ENCODE results near the gene TIMM21.

DNA sequence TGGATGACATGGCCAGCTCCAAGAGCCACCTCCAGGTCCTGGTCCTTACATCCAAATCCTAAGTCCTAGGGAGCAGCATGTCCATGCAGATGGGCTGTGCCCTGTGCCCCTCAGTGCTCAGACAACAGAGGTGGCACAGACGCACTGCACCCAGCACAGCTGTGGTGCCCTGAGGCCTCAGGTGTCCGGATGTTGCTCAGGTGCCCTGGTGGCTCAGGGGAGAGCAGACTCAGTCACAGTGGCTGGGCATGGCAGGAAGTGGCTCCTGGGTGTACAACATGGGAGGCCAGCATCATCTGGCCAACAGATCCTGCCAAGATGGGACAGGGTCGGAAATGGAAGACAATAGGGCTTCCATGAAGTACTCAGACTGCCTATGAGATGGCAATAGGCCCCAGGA is 50.1 kb downstream of the TIMM21 start:
- TF ChIP-seq CTCF (IDR thresholded peaks at IDR 0.05) (no peak), POLR2A (IDR thresholded peaks at IDR 0.05) (no peak), POLR2AphosphoS5 (IDR thresholded peaks at IDR 0.05) (no peak)
